ENCODE data around the gene SSU72. TPM values are rescaled to one million over a fixed set of nuclear protein-coding genes. Genes with fewer than 3 reads are reported as not detected.
A peak's percentile ranks its signal among the peaks of the same experiment; 100 is the strongest.

The SSU72 gene
- total RNA-seq, 1 experiment from 2014 or later = 179 TPM

DNA sequence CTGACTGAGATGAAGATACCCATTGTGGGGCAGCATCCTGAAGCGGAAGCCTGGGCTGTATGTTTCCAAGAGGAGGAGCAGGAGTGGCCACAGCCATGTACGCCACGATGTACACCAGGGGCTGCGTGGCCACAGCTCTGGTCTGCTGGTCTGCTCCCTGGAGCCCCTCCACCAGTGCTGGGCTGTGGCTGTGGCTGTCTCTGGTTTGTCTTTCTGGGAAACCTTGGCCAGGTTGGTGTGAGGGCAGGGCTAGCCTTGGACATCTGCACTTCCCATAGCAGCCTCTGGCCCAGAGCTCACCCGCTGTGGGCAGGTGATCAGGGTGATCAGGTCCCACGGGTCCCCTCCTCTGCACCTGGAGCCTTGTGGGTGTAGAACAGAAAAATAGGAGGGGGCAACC lies 43.3 kb upstream of the SSU72 start:
- H3K18ac ChIP-seq (ENCODE audit: insufficient read length, low read depth, low read length) = no peak overlapping the region
- no peak overlapping the region for H2BK20ac ChIP-seq (ENCODE audit: low read depth, low read length, poor library complexity, severe bottlenecking)
- no peak overlapping the region for H2AK5ac ChIP-seq (ENCODE audit: insufficient read length, low read length)
- H3K27me3 Mint-ChIP-seq (ENCODE audit: low read depth) = no peaks in the 10 kb centered on the region; the same call in 1 of the 2 replicates
- TF ChIP-seq, protein P1, sequence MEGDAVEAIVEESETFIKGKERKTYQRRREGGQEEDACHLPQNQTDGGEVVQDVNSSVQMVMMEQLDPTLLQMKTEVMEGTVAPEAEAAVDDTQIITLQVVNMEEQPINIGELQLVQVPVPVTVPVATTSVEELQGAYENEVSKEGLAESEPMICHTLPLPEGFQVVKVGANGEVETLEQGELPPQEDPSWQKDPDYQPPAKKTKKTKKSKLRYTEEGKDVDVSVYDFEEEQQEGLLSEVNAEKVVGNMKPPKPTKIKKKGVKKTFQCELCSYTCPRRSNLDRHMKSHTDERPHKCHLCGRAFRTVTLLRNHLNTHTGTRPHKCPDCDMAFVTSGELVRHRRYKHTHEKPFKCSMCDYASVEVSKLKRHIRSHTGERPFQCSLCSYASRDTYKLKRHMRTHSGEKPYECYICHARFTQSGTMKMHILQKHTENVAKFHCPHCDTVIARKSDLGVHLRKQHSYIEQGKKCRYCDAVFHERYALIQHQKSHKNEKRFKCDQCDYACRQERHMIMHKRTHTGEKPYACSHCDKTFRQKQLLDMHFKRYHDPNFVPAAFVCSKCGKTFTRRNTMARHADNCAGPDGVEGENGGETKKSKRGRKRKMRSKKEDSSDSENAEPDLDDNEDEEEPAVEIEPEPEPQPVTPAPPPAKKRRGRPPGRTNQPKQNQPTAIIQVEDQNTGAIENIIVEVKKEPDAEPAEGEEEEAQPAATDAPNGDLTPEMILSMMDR (conservative IDR thresholded peaks at IDR 0.05) = no peak
- no peaks in the 10 kb centered on the region for H3K79me2 ChIP-seq (ENCODE audit: insufficient read depth, low read length)
- H3K14ac ChIP-seq (ENCODE audit: insufficient read depth, low read length) = no peak overlapping the region
- no peaks in the 10 kb centered on the region for H3K79me1 ChIP-seq (ENCODE audit: insufficient read depth, low read depth, low read length, poor library complexity, severe bottlenecking)
- H3K27me3 ChIP-seq (ENCODE audit: insufficient read depth, low read length) = no peaks in the 10 kb centered on the region
- no peak for DNase-seq
- WGBS (ENCODE audit: extremely low coverage, insufficient read length, low lambda C conversion rate) = no CpG with 5 or more reads among the region's 6 CpGs
- no peak overlapping the region for H3K27ac Mint-ChIP-seq
- H3K4ac ChIP-seq (ENCODE audit: low read depth, low read length) = no peak overlapping the region
- peaks cover 5% of the 10 kb centered on the region; the same call in 1 of the 2 replicates for H3K4me1 ChIP-seq (ENCODE audit: insufficient read depth, low read length)
- no peak overlapping the region for H2BK120ac ChIP-seq (ENCODE audit: low read depth, low read length, poor library complexity, severe bottlenecking)
- H4K8ac ChIP-seq (replicated peaks; ENCODE audit: insufficient read length, low read depth, low read length) = no peak overlapping the region
- H3T11ph ChIP-seq (ENCODE audit: low read length) = no peak overlapping the region
- no peak overlapping the region for H3K9ac ChIP-seq (ENCODE audit: extremely low read depth, insufficient read length, low read length)
- H3K4me3 Mint-ChIP-seq = peak overlapping the region; percentile 21 to 74; a peak in 3 of 5 replicates
- H3K4me1 Mint-ChIP-seq = peaks cover 16 to 19% of the 10 kb centered on the region in 2 experiments
- H4K5ac ChIP-seq (ENCODE audit: insufficient read length, low read depth, low read length) = no peak overlapping the region
- H4K91ac ChIP-seq (ENCODE audit: insufficient read length, low read depth, low read length) = no peak overlapping the region
- no peaks in the 10 kb centered on the region for H3K9me3 ChIP-seq (ENCODE audit: control insufficient read depth, low read depth, low read length)
- no peaks in the 10 kb centered on the region for H4K20me1 ChIP-seq (ENCODE audit: control insufficient read depth, insufficient read depth, insufficient read length)
- peaks cover 15% of the 10 kb centered on the region for H3K23me2 ChIP-seq (ENCODE audit: insufficient read length, low read depth, low read length, poor library complexity, severe bottlenecking)
- H2AFZ ChIP-seq (ENCODE audit: low read length) = no peak overlapping the region
- no peak overlapping the region for H2BK5ac ChIP-seq (ENCODE audit: insufficient read length, low read length)
- H3K27ac ChIP-seq (ENCODE audit: insufficient read length, low read depth, low read length) = no peak overlapping the region
- peaks cover 2 to 15% (median 6%) of the 10 kb centered on the region in 3 experiments; a peak in 6 of 7 replicates for H3K36me3 Mint-ChIP-seq (ENCODE audit: insufficient read depth in 1 of 3, low read depth in 3 of 3)
- H3K23ac ChIP-seq (ENCODE audit: insufficient read length, low read depth, low read length) = no peak overlapping the region
- H2BK12ac ChIP-seq (ENCODE audit: insufficient read length, low read depth, low read length) = no peak overlapping the region
- H2BK15ac ChIP-seq (ENCODE audit: low read depth, low read length) = no peak overlapping the region
- H3K56ac ChIP-seq (ENCODE audit: insufficient read length, low read depth, low read length) = no peak overlapping the region
- H3K4me2 ChIP-seq (ENCODE audit: insufficient read depth, insufficient read length, low read length) = no peak overlapping the region
- no peaks in the 10 kb centered on the region; a peak in 1 of 5 replicates for H3K9me3 Mint-ChIP-seq
